K562 (cell line): ENCODE data around the gene RASD1. TPM values are rescaled to one million over a fixed set of nuclear protein-coding genes. Genes with fewer than 3 reads are reported as not detected.
A peak's percentile ranks its signal among the peaks of the same experiment; 100 is the strongest.

Experiments
- ATAC-seq: fragments of 200-7000 bp; cut with Tn5 transposase; 3 replicates; pipeline ENCODE4 v1.9.1; 2020; ENCODE audit warnings: moderate library complexity
- BruUV-seq: library from RNA; stranded (reverse); fragments of 400-500 nt; replicated peaks from 2 replicates; lab custom pipeline; 2021; lab: Mats Ljungman, UMichigan
- CTCF ChIA-PET: fragments of 300-600 bp; formaldehyde crosslinking; extraction: SDS; loops from one replicate; lab custom pipeline; 2021; ENCODE audit warnings: low intra/inter-chr PET ratio; lab: Yijun Ruan, JAX
- POLR2A ChIA-PET: fragments of 300-600, 350-650 bp; sonication (Branson Sonifier 250); formaldehyde crosslinking; extraction: SDS; loops from one replicate; lab custom pipeline; 2021; ENCODE audit warnings: antibody characterized with exemption, inconsistent platforms; lab: Yijun Ruan, JAX
- DNase-seq, 4 experiments: peaks; one replicate each; pipeline versions ENCODE4 v3.0.0 to v3.0.0-alpha.2; 2011 to 2018; ENCODE audit warnings: low spot score in 3 of 4, mixed read lengths in 3 of 4; ENCODE audit errors: extremely low read depth in 1 of 4
- FAIRE-seq: peaks from 2 replicates; lab custom pipeline; 2011; peaks lifted over from hg19 to GRCh38; lab: Jason Lieb, UNC
- H2AFZ ChIP-seq: 2 replicates; pipeline ENCODE4 v1.6.0; 2011; ENCODE audit warnings: low read depth, low read length, control low read depth, inconsistent platforms
- H3K27ac ChIP-seq: fragments of 200-600 bp; 3 replicates; pipeline ENCODE4 v1.8.0; 2011; ENCODE audit warnings: low read depth, mild to moderate bottlenecking, control low read depth, inconsistent platforms, low read length, moderate library complexity, mixed read lengths; ENCODE audit errors: extremely low read depth
- H3K27me3 ChIP-seq, 2 experiments: fragments of 300-600 bp in 1 of 2; 2 replicates in 1 of 2; 3 replicates in 1 of 2; pipeline versions ENCODE4 v1.6.0 to v1.8.0; 2011; ENCODE audit warnings: inconsistent platforms in 2 of 2, low read length in 2 of 2, mild to moderate bottlenecking in 1 of 2, mixed read lengths in 1 of 2, moderate library complexity in 1 of 2; ENCODE audit not compliant: control insufficient read depth in 2 of 2, insufficient read depth in 2 of 2
- H3K36me3 ChIP-seq: fragments of 300-600 bp; 3 replicates; pipeline ENCODE4 v1.8.0; 2011; ENCODE audit warnings: mild to moderate bottlenecking, low read length, inconsistent platforms; ENCODE audit not compliant: control insufficient read depth, insufficient read depth
- H3K4me1 ChIP-seq, 2 experiments: fragments of 200-600 bp in 1 of 2; replicated peaks in 1 of 2; 2 replicates in 1 of 2; 3 replicates in 1 of 2; pipeline versions ENCODE4 v1.5.1 to v1.8.0; 2011; ENCODE audit warnings: inconsistent platforms in 2 of 2, low read length in 2 of 2, mild to moderate bottlenecking in 1 of 2, mixed read lengths in 1 of 2, moderate library complexity in 1 of 2; ENCODE audit not compliant: control insufficient read depth in 2 of 2, insufficient read depth in 2 of 2
- H3K4me2 ChIP-seq: 2 replicates; pipeline ENCODE4 v1.6.1; 2011; ENCODE audit warnings: low read length, control low read depth, inconsistent platforms, mixed read lengths; ENCODE audit not compliant: insufficient read depth
- H3K4me3 ChIP-seq: fragments of 200-600 bp; sonication (generic), shearing (Covaris generic); 2 replicates; pipeline ENCODE4 v1.5.1; 2016; ENCODE audit warnings: control low read depth, inconsistent platforms
- H3K79me2 ChIP-seq: fragments of 200-600 bp; 3 replicates; pipeline ENCODE4 v1.8.0; 2011; ENCODE audit warnings: low read length, inconsistent platforms; ENCODE audit not compliant: control insufficient read depth, insufficient read depth
- H3K9ac ChIP-seq, 2 experiments: 2 replicates each; pipeline versions ENCODE4 v1.6.0 to v1.6.1; 2011; ENCODE audit warnings: low read depth in 2 of 2, low read length in 2 of 2, control low read depth in 1 of 2, inconsistent platforms in 1 of 2, mild to moderate bottlenecking in 1 of 2, mixed read lengths in 1 of 2; ENCODE audit not compliant: insufficient read depth in 1 of 2
- H3K9me1 ChIP-seq: one replicate; pipeline ENCODE4 v1.6.0; 2011; ENCODE audit warnings: inconsistent platforms, mild to moderate bottlenecking, low read length, moderate library complexity; ENCODE audit not compliant: control insufficient read depth, insufficient read depth
- H3K9me3 ChIP-seq: replicated peaks from 2 replicates; pipeline ENCODE4 v1.5.1; 2011; ENCODE audit warnings: low read depth, low read length, inconsistent platforms; ENCODE audit not compliant: control insufficient read depth, insufficient read depth
- H4K20me1 ChIP-seq: replicated peaks from 2 replicates; pipeline ENCODE4 v1.6.1; 2011; ENCODE audit warnings: low read length, inconsistent platforms, mixed read lengths; ENCODE audit not compliant: control insufficient read depth, insufficient read depth
- COPS2 ChIP-seq: fragments of 450-650 bp; conservative IDR thresholded peaks from 2 replicates; pipeline ENCODE4 v1.6.1; 2016; ENCODE audit warnings: mild to moderate bottlenecking, moderate library complexity
- ETV5 ChIP-seq: sonication (generic); formaldehyde crosslinking; IDR thresholded peaks from 2 replicates; pipeline ENCODE4 v1.4.0; 2020; ENCODE audit warnings: low read depth, mild to moderate bottlenecking, missing genetic modification reagents
- HDAC3 ChIP-seq: fragments of 450-650 bp; IDR thresholded peaks from 2 replicates; pipeline ENCODE4 v1.6.1; 2018; ENCODE audit warnings: borderline replicate concordance, mild to moderate bottlenecking, moderate library complexity; ENCODE audit not compliant: partially characterized antibody
- L3MBTL2 ChIP-seq: fragments of 450-650 bp; IDR thresholded peaks from 2 replicates; pipeline ENCODE4 v1.6.1; 2016; ENCODE audit warnings: mild to moderate bottlenecking, moderate library complexity
- NFE2L1 ChIP-seq: fragments of 450-650 bp; IDR thresholded peaks from 2 replicates; pipeline ENCODE4 v1.6.1; 2016; ENCODE audit warnings: missing genetic modification characterization, low read depth, mild to moderate bottlenecking, missing compliant biosample characterization, moderate library complexity, borderline replicate concordance
- NR2F6 ChIP-seq: fragments of 450-650 bp; formaldehyde crosslinking; IDR thresholded peaks from 2 replicates; pipeline ENCODE4 v1.4.0; 2020; ENCODE audit warnings: mild to moderate bottlenecking
- NRF1 ChIP-seq, 2 experiments: fragments of 450-650 bp; IDR thresholded peaks in 1 of 2; conservative IDR thresholded peaks in 1 of 2; 2 replicates each; pipeline ENCODE4 v1.6.1; 2014; ENCODE audit warnings: mild to moderate bottlenecking in 2 of 2
- YBX1 ChIP-seq: fragments of 450-650 bp; IDR thresholded peaks from 2 replicates; pipeline ENCODE4 v1.7.1; 2016; ENCODE audit warnings: mild to moderate bottlenecking
- ZNF121 ChIP-seq: sonication (generic); formaldehyde crosslinking; conservative IDR thresholded peaks from 2 replicates; pipeline ENCODE4 v1.8.0; 2022; ENCODE audit warnings: missing genetic modification reagents
- ZNF75A ChIP-seq: fragments of 450-650 bp; formaldehyde crosslinking; IDR thresholded peaks from 2 replicates; pipeline ENCODE4 v1.4.0; 2020; ENCODE audit warnings: mild to moderate bottlenecking
- ZSCAN29 ChIP-seq: fragments of 450-650 bp; IDR thresholded peaks from 2 replicates; pipeline ENCODE4 v1.6.1; 2017
- WGBS: fragments of 100-300 bp; shearing (Covaris generic); methylation state at CpG from one replicate; pipeline ENCODE4 v1.1.6; 2016; ENCODE audit warnings: low coverage, mixed read lengths; ENCODE audit not compliant: insufficient coverage; ENCODE audit errors: missing lambda C conversion rate; 5-methylcytosine and 5-hydroxymethylcytosine counted together
- in situ Hi-C: fragments of 300-500 bp; cut with MboI; formaldehyde crosslinking; loops from 4 replicates; pipeline ENCODE4 v1.15.0; 2018; ENCODE audit warnings: inconsistent platforms, mixed read lengths
- intact Hi-C: fragments of 100-400 bp; cut with micrococcal nuclease; formaldehyde crosslinking; loops from 2 replicates; pipeline ENCODE4 v1.14.2; 2022
- polyA plus RNA-seq, 8 experiments: library from polyadenylated mRNA; depleted of rRNA in 4 of 8; stranded (reverse) in 5 of 8; unstranded in 3 of 8; fragments of >200 nt; fragmentation: Nextera tagmentation in 2 of 8; fragmentation: Illumina TruSeq in 1 of 8; extraction: Ambion mirVana in 2 of 8; extraction: Trizol in 1 of 8; gene quantifications; 2 replicates each; pipeline versions ENCODE4 v1.2.1 to v1.2.3, GENCODE V29; 2011 to 2014; ENCODE audit warnings: inconsistent platforms in 1 of 8, missing spikeins in 1 of 8
- total RNA-seq, 7 experiments: library from RNA; depleted of rRNA in 6 of 7; stranded (reverse); fragments of >200 nt in 6 of 7; fragmentation: Illumina TruSeq in 2 of 7; extraction: Trizol in 2 of 7; gene quantifications; 2 replicates each; pipeline versions ENCODE4 v1.2.1 to v1.2.3, GENCODE V29; 2011 to 2021; ENCODE audit warnings: low replicate concordance in 1 of 7
- TF ChIP-seq, protein P1 (sequence below): fragments of 450-650 bp; IDR thresholded peaks from 2 replicates; pipeline ENCODE4 v1.6.1; 2018; ENCODE audit not compliant: partially characterized antibody
- TF ChIP-seq, protein P2 (sequence below), 2 experiments: fragments of 450-650 bp; conservative IDR thresholded peaks; 2 replicates each; pipeline ENCODE4 v1.6.1; 2017; ENCODE audit warnings: mild to moderate bottlenecking in 2 of 2, moderate library complexity in 2 of 2
- TF ChIP-seq, protein P3 (sequence below): IDR thresholded peaks from 2 replicates; pipeline ENCODE4 v1.6.1; 2012; ENCODE audit warnings: low read depth, low read length, improper control_type of control experiment, borderline replicate concordance

Gene RASD1
- total and polyA plus RNA-seq, 9 of the 15 experiments (the other 6 are each of a cell fraction or from before 2014, with no cell fraction given): 0.11 TPM; not detected in 8

DNA sequence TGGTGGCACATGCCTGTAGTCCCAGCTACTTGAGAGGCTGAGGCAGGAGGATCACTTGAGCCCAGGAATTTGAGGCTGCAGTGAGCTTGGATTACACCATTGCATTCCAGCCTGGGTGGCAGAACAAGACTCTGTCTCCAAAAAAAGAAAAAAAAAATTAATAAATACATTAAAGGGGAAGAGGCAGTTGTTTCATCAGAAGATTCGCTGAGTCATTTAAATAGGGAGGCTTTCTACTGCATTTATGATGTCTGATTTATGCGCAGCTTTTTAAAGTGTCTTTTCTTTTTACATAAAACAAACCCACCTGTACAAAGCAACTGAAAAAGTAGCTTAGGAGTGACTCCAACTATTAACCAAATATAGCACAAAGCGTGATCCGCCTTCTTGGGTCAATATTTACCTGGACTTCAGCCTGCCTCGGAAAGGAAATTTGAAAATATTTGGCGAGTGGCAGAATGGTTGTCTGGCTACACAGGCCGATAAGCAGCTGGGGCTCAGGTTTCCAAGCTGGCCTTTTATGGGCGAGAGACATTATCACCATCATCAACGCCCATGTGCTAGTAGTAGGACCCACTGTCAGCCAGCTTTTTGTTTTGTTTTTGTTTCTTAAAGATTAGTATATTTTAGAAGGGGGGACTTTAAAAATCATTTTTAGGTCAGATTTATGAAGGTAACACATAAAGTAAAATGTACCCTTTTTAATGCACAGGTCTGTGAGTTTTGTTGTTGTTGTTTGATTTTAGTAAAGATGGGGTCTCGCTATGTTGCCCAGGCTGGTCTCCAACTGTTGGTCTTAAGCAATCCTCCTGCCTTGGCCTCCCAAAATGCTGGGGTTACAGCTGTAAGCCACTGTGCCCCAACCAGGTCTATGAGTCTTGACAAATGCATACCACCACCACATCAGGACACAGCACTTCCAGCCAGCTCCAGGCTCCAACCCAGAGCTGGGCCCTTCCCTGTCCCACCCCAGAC is 42.5 kb upstream of the RASD1 start:
- Histone ChIP-seq H3K9me3 (no peaks in the 10 kb centered on the region), H3K4me2 (no peak overlapping the region), H3K4me1 (peaks cover 5 to 27% of the 10 kb centered on the region in 2 experiments; a peak in 4 of 5 replicates), H3K27me3 (no peaks in the 10 kb centered on the region), H3K4me3 (no peak overlapping the region), H2AFZ (0 out of 2 replicates have a peak overlapping the region, but pooled peaks have one; percentile 45), H3K9ac (peak overlapping the region in 1 of 2 experiments; percentile 58; a peak in 1 of 4 replicates), H3K27ac (0 out of 3 replicates have a peak overlapping the region, but pooled peaks have one; percentile 55), H3K79me2 (no peaks in the 10 kb centered on the region), H3K36me3 (no peaks in the 10 kb centered on the region), H4K20me1 (no peaks in the 10 kb centered on the region), H3K9me1 (no peaks in the 10 kb centered on the region)
- POLR2A ChIA-PET: interaction anchor here (0.6 to 0.9 kb wide), 4 partner anchors 10 to 521 kb away, joined by 3 to 6 read pairs (median 3); no protein-coding TSS in a partner anchor
- WGBS: 6% methylated on average over 9 of the region's 10 CpGs
- FAIRE-seq (peak; percentile 70), DNase-seq (peak; percentile 17 to 63 (median 41)), ATAC-seq (peak; percentile 59)
- intact Hi-C loops (no loop called here), in situ Hi-C loops (no loop called here)
- BruUV-seq: no TSS peak
- CTCF ChIA-PET: no interaction called here
- peak in 1 of 2 experiments; percentile 25; a peak in 2 of 4 replicates for TF ChIP-seq NRF1 (conservative IDR thresholded peaks at IDR 0.05 in 1 of 2, IDR thresholded peaks at IDR 0.05 in 1 of 2)
- TF ChIP-seq ZNF75A (CRISPR knock-in tag): no peak
- TF ChIP-seq, protein P1, sequence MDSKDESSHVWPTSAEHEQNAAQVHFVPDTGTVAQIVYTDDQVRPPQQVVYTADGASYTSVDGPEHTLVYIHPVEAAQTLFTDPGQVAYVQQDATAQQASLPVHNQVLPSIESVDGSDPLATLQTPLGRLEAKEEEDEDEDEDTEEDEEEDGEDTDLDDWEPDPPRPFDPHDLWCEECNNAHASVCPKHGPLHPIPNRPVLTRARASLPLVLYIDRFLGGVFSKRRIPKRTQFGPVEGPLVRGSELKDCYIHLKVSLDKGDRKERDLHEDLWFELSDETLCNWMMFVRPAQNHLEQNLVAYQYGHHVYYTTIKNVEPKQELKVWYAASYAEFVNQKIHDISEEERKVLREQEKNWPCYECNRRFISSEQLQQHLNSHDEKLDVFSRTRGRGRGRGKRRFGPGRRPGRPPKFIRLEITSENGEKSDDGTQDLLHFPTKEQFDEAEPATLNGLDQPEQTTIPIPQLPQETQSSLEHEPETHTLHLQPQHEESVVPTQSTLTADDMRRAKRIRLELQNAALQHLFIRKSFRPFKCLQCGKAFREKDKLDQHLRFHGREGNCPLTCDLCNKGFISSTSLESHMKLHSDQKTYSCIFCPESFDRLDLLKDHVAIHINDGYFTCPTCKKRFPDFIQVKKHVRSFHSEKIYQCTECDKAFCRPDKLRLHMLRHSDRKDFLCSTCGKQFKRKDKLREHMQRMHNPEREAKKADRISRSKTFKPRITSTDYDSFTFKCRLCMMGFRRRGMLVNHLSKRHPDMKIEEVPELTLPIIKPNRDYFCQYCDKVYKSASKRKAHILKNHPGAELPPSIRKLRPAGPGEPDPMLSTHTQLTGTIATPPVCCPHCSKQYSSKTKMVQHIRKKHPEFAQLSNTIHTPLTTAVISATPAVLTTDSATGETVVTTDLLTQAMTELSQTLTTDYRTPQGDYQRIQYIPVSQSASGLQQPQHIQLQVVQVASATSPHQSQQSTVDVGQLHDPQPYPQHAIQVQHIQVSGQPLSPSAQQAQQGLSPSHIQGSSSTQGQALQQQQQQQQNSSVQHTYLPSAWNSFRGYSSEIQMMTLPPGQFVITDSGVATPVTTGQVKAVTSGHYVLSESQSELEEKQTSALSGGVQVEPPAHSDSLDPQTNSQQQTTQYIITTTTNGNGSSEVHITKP: no peak
- TF ChIP-seq, protein P2, sequence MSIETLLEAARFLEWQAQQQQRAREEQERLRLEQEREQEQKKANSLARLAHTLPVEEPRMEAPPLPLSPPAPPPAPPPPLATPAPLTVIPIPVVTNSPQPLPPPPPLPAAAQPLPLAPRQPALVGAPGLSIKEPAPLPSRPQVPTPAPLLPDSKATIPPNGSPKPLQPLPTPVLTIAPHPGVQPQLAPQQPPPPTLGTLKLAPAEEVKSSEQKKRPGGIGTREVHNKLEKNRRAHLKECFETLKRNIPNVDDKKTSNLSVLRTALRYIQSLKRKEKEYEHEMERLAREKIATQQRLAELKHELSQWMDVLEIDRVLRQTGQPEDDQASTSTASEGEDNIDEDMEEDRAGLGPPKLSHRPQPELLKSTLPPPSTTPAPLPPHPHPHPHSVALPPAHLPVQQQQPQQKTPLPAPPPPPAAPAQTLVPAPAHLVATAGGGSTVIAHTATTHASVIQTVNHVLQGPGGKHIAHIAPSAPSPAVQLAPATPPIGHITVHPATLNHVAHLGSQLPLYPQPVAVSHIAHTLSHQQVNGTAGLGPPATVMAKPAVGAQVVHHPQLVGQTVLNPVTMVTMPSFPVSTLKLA (conservative IDR thresholded peaks at IDR 0.05): peak in 1 of 2 experiments; percentile 21; a peak in 1 of 4 replicates
- TF ChIP-seq ZNF121: peak; percentile 75
- no peak for TF ChIP-seq NR2F6 (CRISPR knock-in tag)
- TF ChIP-seq NFE2L1 (tag): peak; percentile 60; the same call in 1 of the 2 replicates
- TF ChIP-seq, protein P3, sequence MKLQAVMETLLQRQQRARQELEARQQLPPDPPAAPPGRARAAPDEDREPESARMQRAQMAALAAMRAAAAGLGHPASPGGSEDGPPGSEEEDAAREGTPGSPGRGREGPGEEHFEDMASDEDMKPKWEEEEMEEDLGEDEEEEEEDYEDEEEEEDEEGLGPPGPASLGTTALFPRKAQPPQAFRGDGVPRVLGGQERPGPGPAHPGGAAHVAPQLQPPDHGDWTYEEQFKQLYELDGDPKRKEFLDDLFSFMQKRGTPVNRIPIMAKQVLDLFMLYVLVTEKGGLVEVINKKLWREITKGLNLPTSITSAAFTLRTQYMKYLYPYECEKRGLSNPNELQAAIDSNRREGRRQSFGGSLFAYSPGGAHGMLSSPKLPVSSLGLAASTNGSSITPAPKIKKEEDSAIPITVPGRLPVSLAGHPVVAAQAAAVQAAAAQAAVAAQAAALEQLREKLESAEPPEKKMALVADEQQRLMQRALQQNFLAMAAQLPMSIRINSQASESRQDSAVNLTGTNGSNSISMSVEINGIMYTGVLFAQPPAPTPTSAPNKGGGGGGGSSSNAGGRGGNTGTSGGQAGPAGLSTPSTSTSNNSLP: no peak
- no peak for TF ChIP-seq ZSCAN29
- peak; percentile 33; the same call in 1 of the 2 replicates for TF ChIP-seq L3MBTL2
- no peak for TF ChIP-seq ETV5 (CRISPR knock-in tag)
- TF ChIP-seq YBX1: no peak
- TF ChIP-seq HDAC3: no peak
- no peak for TF ChIP-seq COPS2
